DMS114 treated with DMSO at 0.1 percent for 48 hours (cell line): Measurements from ENCODE around the gene DDIAS.
"Not testable (repeated sequence)": the region's sequence is repeated elsewhere in the genome, so short reads cannot be mapped to it uniquely, and the experiment has no call there.

Source experiments
- DNase-seq: peaks from one replicate; lab custom pipeline; 2025; ENCODE audit not compliant: unreplicated experiment; lab: John Stamatoyannopoulos, UW

The DDIAS gene

GRCh38 chr11:82889133-82890001 lies 12.2 kb upstream of the DDIAS start:
- DNase-seq, result no peak

GRCh38 chr11:82890002-82890341 lies 11.6 kb upstream of the DDIAS start:
- DNase-seq, result no peak

GRCh38 chr11:82890936-82891335 lies 10.6 kb upstream of the DDIAS start:
- no peak for DNase-seq

- DNase-seq, result no peak
Observed at GRCh38 chr11:82892611-82893169, 8.8 kb upstream of the DDIAS start.

GRCh38 chr11:82895437-82896091 lies 6.0 kb upstream of the DDIAS start:
- DNase-seq, result no peak

- DNase-seq, result no peak
Observed at GRCh38 chr11:82896183-82896582, 5.4 kb upstream of the DDIAS start.

- no peak for DNase-seq
Observed at GRCh38 chr11:82898241-82898640, 3.3 kb upstream of the DDIAS start.

- no peak for DNase-seq
Observed at GRCh38 chr11:82899186-82899820, 2.2 kb upstream of the DDIAS start.

- no peak for DNase-seq
Observed at GRCh38 chr11:82899957-82900276, 1.6 kb upstream of the DDIAS start.

- DNase-seq, result peak; percentile 78
Observed at GRCh38 chr11:82900277-82901164, 1.0 kb upstream of the DDIAS start, which contains the start of gene PRCP. Gene PRCP, minus strand, starts transcription at chr11:82900430. Its CDS starts 28 bp downstream, at chr11:82900402.

- DNase-seq, result no peak
Observed at GRCh38 chr11:82901922-82902485, 468 bp downstream of the DDIAS start.

GRCh38 chr11:82902880-82903279 lies 1.3 kb downstream of the DDIAS start:
- DNase-seq, result no peak

- no peak for DNase-seq
Observed at GRCh38 chr11:82903843-82904586, 2.5 kb downstream of the DDIAS start.

- peak; percentile 20 for DNase-seq
Observed at GRCh38 chr11:82906236-82906635, 4.7 kb downstream of the DDIAS start.

- DNase-seq, result no peak
Observed at GRCh38 chr11:82906931-82907330, 5.4 kb downstream of the DDIAS start.

GRCh38 chr11:82907371-82907770 lies 5.8 kb downstream of the DDIAS start:
- DNase-seq, result no peak

GRCh38 chr11:82908311-82908710 lies 6.8 kb downstream of the DDIAS start:
- DNase-seq, result no peak

- DNase-seq, result no peak
Observed at GRCh38 chr11:82909015-82909640, 7.6 kb downstream of the DDIAS start.

- DNase-seq, result not testable (repeated sequence)
Observed at GRCh38 chr11:82919786-82920185, 18.2 kb downstream of the DDIAS start.
